GM19468 (cell line): ENCODE results near the gene DCD.
"Not testable (repeated sequence)": the region's sequence is repeated elsewhere in the genome, so short reads cannot be mapped to it uniquely, and the experiment has no call there.

Experiments used
- ATAC-seq: cut with Tn5 transposase; IDR thresholded peaks from one replicate; pipeline ENCODE4 v1.9.1; 2021; ENCODE audit warnings: mild to moderate bottlenecking, moderate library complexity, moderate number of reproducible peaks; ENCODE audit not compliant: unreplicated experiment; ENCODE audit errors: extremely low read depth

The DCD gene

GRCh38 chr12:54657105-54657607 is 9.0 kb upstream of the DCD start:
- ATAC-seq: no peak

DNA sequence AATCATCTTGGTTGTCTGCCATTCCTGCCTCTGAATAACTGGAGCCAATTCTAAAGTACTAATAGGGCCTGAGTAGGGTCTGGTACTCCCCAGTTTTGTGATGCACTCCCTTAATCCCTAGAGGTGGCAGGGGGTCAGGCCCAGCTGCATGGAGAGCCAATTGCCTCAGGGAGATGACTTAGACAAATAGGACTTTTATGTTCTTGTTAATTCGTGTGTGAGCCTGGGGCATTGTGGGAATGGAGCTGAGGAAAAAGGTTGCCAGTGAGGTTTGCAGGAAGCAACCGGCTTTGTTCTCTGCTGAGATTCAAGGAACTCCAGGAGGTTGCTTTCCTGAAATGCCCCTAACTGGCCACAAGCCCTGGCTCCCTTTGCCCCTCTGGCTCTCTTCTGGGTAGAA is 6.8 kb upstream of the DCD start:
- no peak for ATAC-seq

DNA sequence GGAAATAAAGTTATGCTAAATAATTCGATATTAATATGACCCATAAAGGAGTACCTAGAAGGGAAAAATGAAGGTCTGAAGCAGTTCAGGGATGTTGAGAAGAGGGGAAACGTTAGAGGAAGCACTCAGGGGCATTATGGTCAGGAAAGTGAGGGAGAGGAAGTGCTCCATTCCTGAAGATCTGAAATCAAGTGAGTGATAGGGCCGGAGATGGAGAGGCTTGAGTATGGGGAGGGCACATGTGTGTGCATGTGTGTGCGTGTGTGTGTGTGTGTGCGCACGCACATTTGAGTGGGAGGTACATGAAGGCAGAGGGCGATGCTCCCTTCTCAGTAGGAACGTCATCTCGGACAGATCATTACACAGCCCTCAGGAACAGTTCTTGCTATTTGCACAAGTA is 4.9 kb upstream of the DCD start:
- ATAC-seq: no peak

DNA sequence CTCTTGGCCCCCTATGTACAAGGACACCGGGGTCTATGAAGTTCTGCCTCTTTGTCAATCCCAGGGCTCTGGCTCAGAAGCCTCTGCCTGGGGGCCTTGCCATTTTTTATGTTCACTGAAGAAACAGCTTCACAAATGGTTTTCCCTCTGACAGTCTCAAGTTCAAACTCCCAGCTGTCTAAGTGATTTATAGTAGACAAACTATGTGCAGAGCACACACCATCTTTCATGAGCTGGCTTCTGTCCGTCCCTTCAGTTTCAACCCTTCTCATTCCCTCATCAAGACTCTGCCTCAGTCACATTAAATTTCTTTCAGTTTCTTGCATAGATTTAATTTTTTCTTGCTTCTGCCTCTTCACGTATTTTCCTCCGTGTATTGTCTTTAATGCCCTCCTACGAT is 2.7 kb upstream of the DCD start:
- ATAC-seq: no peak

GRCh38 chr12:54650409-54650808 is 2.2 kb upstream of the DCD start:
- ATAC-seq: no peak

DNA sequence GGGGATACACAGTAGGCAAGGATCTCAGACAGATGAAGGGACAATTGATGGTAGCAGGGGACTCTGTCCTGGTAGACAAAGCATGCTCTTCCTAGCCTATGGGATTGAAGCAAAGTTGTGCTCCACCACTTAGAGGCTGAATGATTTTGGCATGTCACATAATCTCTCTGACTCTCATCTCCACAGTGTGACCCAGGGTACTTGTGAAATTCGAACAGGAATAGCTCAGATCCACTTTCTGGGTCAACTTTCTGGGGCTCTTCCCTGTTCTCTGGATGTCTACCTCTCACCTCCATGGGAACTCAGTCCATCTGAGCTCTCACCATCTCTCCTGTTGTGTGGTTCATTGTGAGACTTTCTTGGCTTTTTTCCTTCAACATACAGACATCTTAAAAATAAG is 1.7 kb upstream of the DCD start:
- no peak for ATAC-seq

- ATAC-seq: no peak
Observed at GRCh38 chr12:54641554-54641953, 6.6 kb downstream of the DCD start.

GRCh38 chr12:54641089-54641488 is 7.1 kb downstream of the DCD start:
- no peak for ATAC-seq

- not testable (repeated sequence) for ATAC-seq
Observed at GRCh38 chr12:54639112-54639511, 9.1 kb downstream of the DCD start.

DNA sequence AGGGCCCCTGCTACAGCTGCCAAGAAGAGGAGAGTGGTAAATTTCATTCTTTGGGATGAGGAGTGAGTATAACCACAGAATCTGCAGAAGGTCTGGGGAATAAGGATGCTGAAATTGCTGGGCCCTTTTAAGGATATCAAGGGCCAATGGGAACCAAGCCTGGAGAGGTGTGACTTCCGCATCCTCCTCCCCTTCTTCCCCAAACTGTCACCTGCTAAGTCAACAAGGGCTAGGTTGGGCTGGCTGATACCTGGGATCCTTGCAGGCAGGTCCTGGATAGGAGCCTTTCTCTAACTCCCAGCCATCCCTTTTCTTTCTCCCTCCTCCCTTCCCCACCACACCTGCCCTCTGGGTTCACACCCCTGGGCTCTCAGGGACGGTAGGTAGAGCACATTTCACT is 13.4 kb downstream of the DCD start, which contains the start of gene LACRT:
Gene LACRT, minus strand, starts transcription at position 101 of the 400 bp plus-strand sequence. Its CDS starts 54 bp downstream, at position 47.
- no peak for ATAC-seq

- ATAC-seq: no peak
Observed at GRCh38 chr12:54631988-54632728, 16.0 kb downstream of the DCD start.

GRCh38 chr12:54631551-54631950 is 16.6 kb downstream of the DCD start:
- ATAC-seq: no peak

DNA sequence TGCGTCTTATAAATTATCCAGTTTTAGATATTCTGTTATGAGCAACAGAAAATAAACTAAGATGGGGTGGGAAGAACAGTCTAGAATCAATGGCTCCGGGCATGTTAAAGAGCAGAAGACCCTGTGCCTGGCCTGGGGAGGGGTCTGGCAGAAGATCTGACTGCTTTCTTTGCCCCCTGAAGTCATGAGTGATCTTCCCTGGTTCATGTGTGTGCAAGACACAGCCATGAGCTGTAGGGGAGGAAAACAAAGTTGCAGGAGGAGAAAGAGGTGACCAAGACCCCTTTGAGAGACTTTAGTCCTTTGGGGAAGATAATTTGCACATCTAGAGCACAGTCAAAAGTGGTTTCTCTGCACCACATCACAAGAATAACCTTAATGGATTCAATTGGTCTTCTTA is 18.2 kb downstream of the DCD start:
- ATAC-seq: no peak

- no peak for ATAC-seq
Observed at GRCh38 chr12:54628186-54628846, 19.8 kb downstream of the DCD start.

- no peak for ATAC-seq
Observed at GRCh38 chr12:54627304-54627703, 20.9 kb downstream of the DCD start.

GRCh38 chr12:54625598-54625997 is 22.6 kb downstream of the DCD start:
- no peak for ATAC-seq

GRCh38 chr12:54624315-54625279 is 23.6 kb downstream of the DCD start:
- ATAC-seq: no peak

GRCh38 chr12:54622463-54623183 is 25.5 kb downstream of the DCD start:
- no peak for ATAC-seq

DNA sequence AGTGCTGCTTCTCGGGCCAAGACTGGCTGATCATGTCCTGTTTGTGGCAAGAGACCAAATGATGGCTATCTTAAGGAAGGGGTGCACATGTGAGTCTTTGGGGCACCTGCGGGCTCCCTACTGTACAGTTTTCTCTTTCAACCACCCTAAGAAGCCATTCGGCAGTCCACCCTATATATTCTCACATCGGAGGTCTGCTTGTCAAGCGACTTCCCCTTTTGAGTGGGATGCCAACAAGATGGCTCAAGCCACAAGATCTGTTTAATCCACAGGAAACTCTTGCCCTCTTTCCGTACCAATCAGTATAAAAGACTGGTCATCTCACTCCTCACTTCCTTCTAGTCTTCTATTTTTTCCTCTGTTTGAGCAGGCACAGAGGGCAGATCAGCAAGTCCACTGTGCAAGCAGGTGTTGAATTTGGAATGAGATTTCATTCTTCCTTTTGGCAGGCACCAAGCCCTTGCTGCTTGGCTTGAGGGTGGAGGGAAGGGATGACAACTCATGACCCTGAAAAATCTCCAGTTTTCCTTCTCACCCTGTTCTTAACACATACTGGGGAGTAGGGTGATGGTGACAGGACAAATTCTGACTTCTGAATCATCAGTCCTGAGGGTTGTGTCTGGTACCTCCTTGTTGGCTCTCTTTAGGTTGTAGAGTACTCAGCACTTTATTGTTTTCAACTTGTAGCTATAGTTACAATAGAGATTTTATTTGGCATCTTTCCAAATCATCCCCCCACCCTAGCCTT is 31.1 kb downstream of the DCD start:
- no peak for ATAC-seq
